ENCODE data around the gene MED26. TPM values are rescaled to one million over a fixed set of nuclear protein-coding genes. Genes with fewer than 3 reads are reported as not detected.

The MED26 gene
- total and polyA plus RNA-seq, 2 experiments from 2014 or later = 7.4 to 15.4 TPM

- H3K4me3 Mint-ChIP-seq = no peak overlapping the region
- Histone ChIP-seq H4K20me1 (replicated peaks; ENCODE audit: insufficient read depth) (peaks cover 33% of the 10 kb centered on the region), H3K27ac (ENCODE audit: low read depth) (no peak overlapping the region), H3F3A (replicated peaks; ENCODE audit: low read depth) (0 out of 2 replicates have a peak, but pooled peaks cover 3% of the 10 kb centered on the region), H3K27me3 (ENCODE audit: insufficient read depth) (no peaks in the 10 kb centered on the region), H3K36me3 (ENCODE audit: insufficient read depth) (peaks cover 38% of the 10 kb centered on the region), H3K4me3 (no peak overlapping the region), H3K9me2 (ENCODE audit: insufficient read depth) (no peaks in the 10 kb centered on the region), H3K4me2 (no peak overlapping the region), H3K79me2 (replicated peaks; ENCODE audit: insufficient read depth) (peaks cover 46% of the 10 kb centered on the region), H2AFZ (no peak overlapping the region), H3K4me1 (ENCODE audit: insufficient read depth) (no peaks in the 10 kb centered on the region)
- H3K27me3 Mint-ChIP-seq (ENCODE audit: insufficient read depth, low read depth, poor library complexity) = peaks cover 4% of the 10 kb centered on the region
- H3K36me3 Mint-ChIP-seq (ENCODE audit: low read depth) = peaks cover 87% of the 10 kb centered on the region
- DNase-seq (ENCODE audit: low spot score) = no peak
- H3K27ac Mint-ChIP-seq = no peak overlapping the region
- peaks cover 2% of the 10 kb centered on the region; the same call in 1 of the 3 replicates for H3K4me1 Mint-ChIP-seq
- TF ChIP-seq NANOG (IDR thresholded peaks at IDR 0.05; ENCODE audit: borderline replicate concordance) (no peak), EZH2phosphoT487 (IDR thresholded peaks at IDR 0.05; ENCODE audit: unreplicated experiment) (no peak), EZH2 (IDR thresholded peaks at IDR 0.05; ENCODE audit: low read depth, unreplicated experiment) (no peak), ZNF114 (CRISPR knock-in tag; IDR thresholded peaks at IDR 0.05) (no peak), REST (IDR thresholded peaks at IDR 0.05; ENCODE audit: unreplicated experiment) (no peak), CTCF (conservative IDR thresholded peaks at IDR 0.05; ENCODE audit: low read depth in 2 of 2) (no peak), POLR2AphosphoS5 (IDR thresholded peaks at IDR 0.05; ENCODE audit: low read depth) (no peak), CREB1 (CRISPR knock-in tag; IDR thresholded peaks at IDR 0.05; ENCODE audit: low read depth) (no peak)
- no peaks in the 10 kb centered on the region for H3K9me3 Mint-ChIP-seq
- ATAC-seq = no peak
These were observed 26.6 kb upstream of the MED26 start for GRCh38 chr19:16654627-16655026.

DNA sequence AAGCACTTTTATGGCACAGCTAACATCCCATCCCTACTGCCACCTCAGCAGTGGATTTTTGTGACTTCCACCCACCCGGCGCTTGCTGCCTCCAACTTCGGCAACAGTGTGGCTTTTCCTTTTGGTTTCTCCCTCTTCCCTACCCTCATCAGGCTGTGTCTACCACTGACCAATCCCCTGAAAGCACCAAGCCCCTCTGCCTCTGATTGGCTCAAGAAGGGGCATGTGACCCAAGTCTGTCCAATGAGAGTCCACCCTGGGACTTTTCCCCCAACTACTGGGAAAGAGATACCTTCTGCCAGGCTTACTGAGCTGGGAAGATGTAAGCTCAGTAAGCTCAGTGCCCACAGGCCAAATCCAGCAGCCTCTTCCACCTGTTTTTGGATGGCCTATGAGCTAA lies 26.1 kb upstream of the MED26 start:
- peaks cover 38% of the 10 kb centered on the region for H3K36me3 ChIP-seq (ENCODE audit: insufficient read depth)
- Mint-ChIP-seq H3K4me1 (peaks cover 2% of the 10 kb centered on the region; the same call in 1 of the 3 replicates), H3K4me3 (no peak overlapping the region), H3K36me3 (ENCODE audit: low read depth) (peaks cover 86% of the 10 kb centered on the region), H3K27ac (no peak overlapping the region), H3K27me3 (ENCODE audit: insufficient read depth, low read depth, poor library complexity) (peaks cover 3% of the 10 kb centered on the region), H3K9me3 (no peaks in the 10 kb centered on the region)
- H3F3A ChIP-seq (replicated peaks; ENCODE audit: low read depth) = 0 out of 2 replicates have a peak, but pooled peaks cover 3% of the 10 kb centered on the region
- H3K4me2 ChIP-seq = no peak overlapping the region
- DNase-seq (ENCODE audit: low spot score) = peak; percentile 27
- peaks cover 42% of the 10 kb centered on the region for H3K79me2 ChIP-seq (replicated peaks; ENCODE audit: insufficient read depth)
- TF ChIP-seq CREB1 (CRISPR knock-in tag; IDR thresholded peaks at IDR 0.05; ENCODE audit: low read depth) = no peak
- TF ChIP-seq ETS1 (IDR thresholded peaks at IDR 0.05) = no peak
- TF ChIP-seq EZH2phosphoT487 (IDR thresholded peaks at IDR 0.05; ENCODE audit: unreplicated experiment) = no peak
- TF ChIP-seq NANOG (IDR thresholded peaks at IDR 0.05; ENCODE audit: borderline replicate concordance) = no peak
- TF ChIP-seq REST (IDR thresholded peaks at IDR 0.05; ENCODE audit: unreplicated experiment) = no peak
- no peak for TF ChIP-seq CTCF (conservative IDR thresholded peaks at IDR 0.05; ENCODE audit: low read depth in 2 of 2)
- no peak for TF ChIP-seq POLR2AphosphoS5 (IDR thresholded peaks at IDR 0.05; ENCODE audit: low read depth)
- no peak for TF ChIP-seq JUNB (IDR thresholded peaks at IDR 0.05; ENCODE audit: unreplicated experiment)
- TF ChIP-seq EZH2 (IDR thresholded peaks at IDR 0.05; ENCODE audit: low read depth, unreplicated experiment) = no peak
- TF ChIP-seq ZNF331 (CRISPR knock-in tag; IDR thresholded peaks at IDR 0.05; ENCODE audit: low read depth) = no peak
- H3K27me3 ChIP-seq (ENCODE audit: insufficient read depth) = no peaks in the 10 kb centered on the region
- no peaks in the 10 kb centered on the region for H3K9me2 ChIP-seq (ENCODE audit: insufficient read depth)
- peaks cover 30% of the 10 kb centered on the region for H4K20me1 ChIP-seq (replicated peaks; ENCODE audit: insufficient read depth)
- ATAC-seq = peak; percentile 70
- H3K4me1 ChIP-seq (ENCODE audit: insufficient read depth) = no peaks in the 10 kb centered on the region
- no peak overlapping the region for H3K27ac ChIP-seq (ENCODE audit: low read depth)
- no peak overlapping the region for H2AFZ ChIP-seq
- no peak overlapping the region for H3K4me3 ChIP-seq
